ENCODE measurements around the gene TMEM263.

DNA sequence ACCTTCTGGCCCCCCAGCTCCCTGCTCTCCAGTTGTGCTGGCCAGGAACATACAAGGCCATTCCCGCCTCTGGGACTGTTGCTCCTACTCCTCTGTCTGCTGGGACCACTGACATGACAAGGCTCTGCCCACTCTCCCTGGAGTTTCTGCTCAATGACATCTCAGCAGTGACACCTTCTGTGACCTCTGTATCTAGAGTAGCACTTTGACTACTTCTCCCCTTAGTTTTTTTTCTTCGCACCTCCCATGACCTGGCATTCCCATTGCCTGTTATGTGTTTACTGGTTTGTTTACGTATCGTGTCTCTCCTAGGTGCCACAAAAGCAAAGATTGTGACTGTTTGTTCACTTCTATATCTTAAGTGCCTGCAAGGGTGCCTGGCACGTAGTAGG lies 40.1 kb upstream of the TMEM263 start:
- TF ChIP-seq CTCF (IDR thresholded peaks at IDR 0.05) (no peak), POLR2A (IDR thresholded peaks at IDR 0.05) (no peak)
